GM21576 (cell line): ENCODE measurements around the gene SH2D2A.

Source experiments
- ATAC-seq: cut with Tn5 transposase; IDR thresholded peaks from one replicate; pipeline ENCODE4 v1.9.1; 2021; ENCODE audit warnings: mild to moderate bottlenecking, moderate library complexity; ENCODE audit not compliant: unreplicated experiment

SH2D2A gene

GRCh38 chr1:156828400-156829124 is 11.9 kb upstream of the SH2D2A start:
- ATAC-seq, result no peak

DNA sequence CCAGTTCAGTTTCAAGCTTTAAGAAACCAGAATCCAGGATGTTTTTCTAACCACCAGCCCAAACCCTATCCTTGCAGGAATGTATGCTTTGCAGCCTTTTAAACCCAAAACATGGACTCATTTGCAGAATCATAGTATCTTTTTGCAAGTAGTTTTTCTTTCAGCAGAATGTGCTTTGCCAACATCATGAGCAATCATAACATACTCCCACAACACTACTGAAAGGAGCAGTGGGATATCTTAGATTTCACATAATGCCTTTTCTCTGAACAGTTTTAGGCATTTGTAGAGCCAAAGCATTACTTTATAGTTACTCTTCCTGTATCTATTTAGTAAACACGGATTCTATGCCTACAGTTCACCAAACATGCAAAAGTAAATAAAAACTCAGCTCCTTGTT is 10.0 kb upstream of the SH2D2A start:
- no peak for ATAC-seq

DNA sequence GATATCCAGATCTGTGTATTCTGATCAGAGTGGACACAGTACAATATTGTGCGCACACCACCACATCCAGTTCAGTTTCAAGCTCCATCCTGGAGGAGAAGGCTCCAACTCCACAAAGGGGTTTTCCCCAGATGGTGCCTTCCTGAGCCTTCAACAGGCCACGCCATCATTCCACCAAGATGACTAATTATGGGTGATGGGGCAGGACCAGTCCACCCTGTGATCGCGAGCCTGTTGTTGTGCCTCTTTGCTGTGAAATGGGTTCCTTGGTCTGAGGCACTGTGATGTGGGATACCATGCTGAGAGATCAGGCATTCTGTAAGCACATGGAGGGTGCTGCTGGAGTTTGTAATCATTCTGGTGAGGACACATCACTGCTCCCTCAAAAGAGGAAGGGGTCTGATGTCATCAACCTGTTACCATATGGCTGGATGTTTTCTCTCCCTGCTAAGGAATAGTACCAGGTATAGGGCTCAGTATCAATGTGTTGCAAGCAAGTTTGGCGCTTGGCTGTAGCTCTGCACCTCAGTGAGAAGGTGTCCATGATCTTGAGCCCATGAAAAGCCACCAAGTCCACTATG is 6.7 kb upstream of the SH2D2A start:
- no peak for ATAC-seq

DNA sequence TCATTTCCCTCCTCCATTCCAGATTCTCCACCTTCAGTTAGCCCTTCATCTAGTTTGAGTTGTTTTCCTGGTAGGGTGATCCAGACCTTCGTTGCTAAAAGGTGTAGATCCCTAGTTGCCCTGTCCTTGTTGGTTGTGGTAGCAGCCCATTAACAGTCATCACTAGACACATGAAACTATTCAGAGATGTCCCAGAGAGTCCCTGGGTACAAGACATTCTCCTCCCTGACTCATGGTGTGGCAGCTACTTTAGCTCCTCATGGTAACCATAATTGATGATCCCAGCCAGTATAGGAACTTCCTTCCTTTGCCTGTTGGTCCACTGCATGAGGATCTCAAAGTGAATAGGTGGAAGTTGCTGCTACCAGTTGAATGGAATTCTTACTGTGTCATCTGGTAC is 6.0 kb upstream of the SH2D2A start:
- ATAC-seq, result no peak

- no peak for ATAC-seq
Measured at GRCh38 chr1:156821801-156822200, 5.2 kb upstream of the SH2D2A start.

- ATAC-seq, result no peak
Measured at GRCh38 chr1:156815961-156816422, 656 bp downstream of the SH2D2A start.

DNA sequence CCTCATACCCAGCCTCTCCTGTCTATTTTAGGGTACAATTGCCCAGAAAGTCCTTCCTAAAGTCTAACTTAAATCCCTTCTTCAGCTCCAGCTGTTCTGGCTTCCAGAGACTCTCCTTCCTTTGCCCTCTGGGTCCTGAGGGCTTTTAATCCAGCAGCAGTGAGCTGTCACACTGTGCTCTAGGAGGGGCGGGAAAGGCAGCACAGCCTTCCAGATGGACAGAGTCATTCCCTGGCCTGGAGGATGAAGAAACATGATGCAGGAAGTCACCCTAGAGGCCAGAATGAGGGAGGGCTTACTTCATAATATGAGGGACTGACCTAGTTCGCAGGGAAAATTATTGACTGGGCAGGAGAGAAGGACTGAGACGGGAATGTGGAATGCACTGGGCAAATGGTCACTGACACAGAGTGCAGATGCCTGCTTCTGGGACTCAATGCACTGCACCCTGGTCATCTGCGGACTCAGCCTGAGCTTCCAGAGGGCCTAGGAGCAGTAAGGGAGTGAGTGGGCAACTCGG is 1.3 kb downstream of the SH2D2A start:
- ATAC-seq, result no peak

- ATAC-seq, result no peak
Measured at GRCh38 chr1:156814571-156815260, 1.9 kb downstream of the SH2D2A start.

GRCh38 chr1:156813750-156814570 is 2.7 kb downstream of the SH2D2A start:
- ATAC-seq, result no peak

DNA sequence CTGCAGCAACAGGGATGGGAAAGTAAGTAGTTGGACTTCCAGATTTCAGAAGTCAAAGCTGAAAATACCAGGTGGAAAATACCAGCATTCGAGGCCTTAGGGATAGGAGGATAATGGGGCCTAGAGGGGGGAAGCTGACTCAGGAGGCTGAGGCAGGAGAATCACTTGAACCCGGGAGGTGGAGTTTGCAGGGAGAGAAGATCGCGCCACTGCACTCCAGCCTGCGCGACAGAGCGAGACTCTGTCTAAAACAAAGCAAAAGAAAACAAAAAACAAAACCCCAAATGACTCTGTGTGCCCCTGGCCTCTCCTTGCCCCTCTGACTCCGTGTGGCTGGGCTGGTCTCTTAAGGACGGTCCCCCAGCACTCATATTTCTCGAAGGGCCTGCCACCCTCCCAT is 3.4 kb downstream of the SH2D2A start:
- ATAC-seq, result no peak

GRCh38 chr1:156812293-156812990 is 4.2 kb downstream of the SH2D2A start:
- no peak for ATAC-seq

DNA sequence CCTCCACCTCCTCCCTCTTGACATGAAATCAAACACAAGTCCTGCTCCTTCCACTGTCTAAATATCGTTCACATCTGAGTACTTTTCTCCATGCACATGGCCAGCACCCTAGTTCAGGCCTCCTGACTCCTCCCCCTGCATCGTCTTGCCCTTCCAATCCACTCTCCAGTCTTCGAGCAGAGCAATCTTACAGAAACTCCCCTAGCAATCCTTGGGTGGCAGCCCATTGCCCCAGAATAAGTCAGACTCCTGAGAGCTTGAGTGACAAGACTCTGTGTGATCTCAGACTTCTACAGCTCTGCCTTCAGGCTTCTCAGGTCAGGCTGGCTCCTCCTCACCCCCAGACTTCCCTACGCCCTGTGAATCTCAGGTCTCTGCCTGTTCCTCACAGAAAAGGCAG is 5.5 kb downstream of the SH2D2A start:
- ATAC-seq, result no peak

DNA sequence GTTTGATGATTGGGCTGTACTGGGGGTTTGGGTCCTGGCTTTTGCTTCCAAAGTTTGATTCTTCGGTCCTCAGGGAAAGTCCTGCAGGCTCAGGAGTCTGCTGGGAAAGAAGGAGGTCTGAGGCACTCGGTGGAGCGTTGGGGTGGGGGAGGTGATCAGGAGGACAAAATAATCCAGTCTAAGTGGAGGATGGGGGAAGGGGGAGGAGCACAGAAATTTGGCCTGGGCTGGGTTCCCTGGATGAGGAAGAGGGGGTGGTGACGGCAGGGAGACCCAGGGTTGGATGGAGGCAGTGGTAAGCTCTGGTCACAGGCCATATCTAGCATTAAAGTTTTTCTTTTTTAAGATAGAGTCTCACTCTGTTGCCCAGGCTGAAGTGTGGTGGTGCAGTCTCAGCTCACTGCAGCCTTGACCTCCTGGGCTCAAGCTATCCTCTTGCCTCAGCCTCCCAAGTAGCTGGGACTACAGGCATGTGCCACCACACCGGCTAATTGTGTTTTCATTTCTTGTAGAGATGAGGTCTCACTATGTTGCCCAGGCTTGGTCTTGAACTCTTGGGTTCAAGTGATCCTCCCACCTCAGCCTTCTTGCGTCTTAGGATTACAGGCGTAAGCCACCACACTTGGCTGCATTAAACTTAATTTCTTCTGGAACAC is 6.8 kb downstream of the SH2D2A start:
- ATAC-seq, result no peak

DNA sequence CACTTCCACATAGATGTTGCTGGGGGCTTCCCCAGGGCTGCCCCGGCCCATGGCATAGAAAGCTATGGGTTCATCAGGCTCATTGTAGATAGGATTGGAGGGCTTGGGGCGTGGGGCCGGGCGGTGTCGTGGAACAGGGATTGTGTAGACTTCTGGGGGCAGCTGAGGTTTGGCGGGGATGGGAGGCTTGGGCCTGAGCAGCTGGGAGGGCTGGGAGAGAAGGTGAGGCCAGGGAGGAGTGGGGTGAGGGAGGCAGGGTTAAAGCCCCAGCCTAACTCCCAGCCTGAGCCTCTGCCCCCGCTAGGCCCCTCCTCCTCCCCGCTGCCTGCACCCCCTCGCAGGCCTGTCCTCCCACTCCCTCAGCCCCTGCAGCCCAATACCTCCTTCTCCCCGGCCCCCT is 7.4 kb downstream of the SH2D2A start:
- no peak for ATAC-seq

GRCh38 chr1:156808186-156809030 is 8.2 kb downstream of the SH2D2A start:
- no peak for ATAC-seq

GRCh38 chr1:156807627-156808026 is 9.0 kb downstream of the SH2D2A start:
- no peak for ATAC-seq

- no peak for ATAC-seq
Measured at GRCh38 chr1:156806512-156807440, 9.9 kb downstream of the SH2D2A start.
